Liver (tissue), 3 donors: Measurements from ENCODE around the gene PIAS1.

Experiments
- JUND ChIP-seq, 2 donors: IDR thresholded peaks; 2 replicates each; pipeline ENCODE4 v1.6.1; 2016; ENCODE audit warnings: antibody characterized with exemption in 2 of 2
- RXRA ChIP-seq, 2 donors: IDR thresholded peaks; 2 replicates each; pipeline ENCODE4 v1.6.1; 2017 to 2018; ENCODE audit warnings: antibody characterized with exemption in 2 of 2, mild to moderate bottlenecking in 1 of 2
- TAF1 ChIP-seq: conservative IDR thresholded peaks from 2 replicates; pipeline ENCODE4 v1.6.1; 2016; ENCODE audit warnings: antibody characterized with exemption, mild to moderate bottlenecking
- TF ChIP-seq, protein P1 (sequence below): fragments of 150-350 bp; IDR thresholded peaks from 2 replicates; pipeline ENCODE4 v1.5.1; 2017; ENCODE audit warnings: improper control_type of control experiment, low read depth, low read length; ENCODE audit not compliant: missing input control
- TF ChIP-seq, protein P2 (sequence below): IDR thresholded peaks from 2 replicates; pipeline ENCODE4 v1.6.1; 2016; ENCODE audit warnings: antibody characterized with exemption
- TF ChIP-seq, protein P3 (sequence below): IDR thresholded peaks from 2 replicates; pipeline ENCODE4 v1.6.1; 2016; ENCODE audit warnings: antibody characterized with exemption, mild to moderate bottlenecking
- donor health status: healthy.
- donor health status: healthy.

DNA sequence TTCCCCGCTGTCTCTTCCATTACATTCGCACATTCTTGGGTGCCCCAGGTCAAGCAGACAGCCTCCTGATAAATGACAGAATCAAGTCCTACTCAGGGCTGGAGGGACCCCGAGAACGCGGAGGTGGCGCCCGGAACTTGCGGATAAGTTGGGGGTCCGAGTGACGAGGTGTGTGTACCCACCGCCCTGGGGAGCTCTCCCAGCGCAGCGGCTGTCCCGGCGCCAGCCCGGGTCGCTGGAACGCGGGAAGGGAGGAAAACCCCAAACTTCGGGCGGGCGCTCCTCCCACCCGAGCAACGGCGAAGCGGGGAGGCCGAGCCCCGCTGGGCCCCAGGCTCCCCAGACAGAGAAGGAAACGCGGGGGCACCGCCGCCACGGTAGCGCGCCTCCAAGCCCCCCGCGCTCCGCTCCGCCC lies 174.9 kb downstream of the PIAS1 start:
- TF ChIP-seq TAF1 (no peak), RXRA (IDR thresholded peaks at IDR 0.05) (no peak), JUND (IDR thresholded peaks at IDR 0.05) (no peak)
- TF ChIP-seq, protein P1, sequence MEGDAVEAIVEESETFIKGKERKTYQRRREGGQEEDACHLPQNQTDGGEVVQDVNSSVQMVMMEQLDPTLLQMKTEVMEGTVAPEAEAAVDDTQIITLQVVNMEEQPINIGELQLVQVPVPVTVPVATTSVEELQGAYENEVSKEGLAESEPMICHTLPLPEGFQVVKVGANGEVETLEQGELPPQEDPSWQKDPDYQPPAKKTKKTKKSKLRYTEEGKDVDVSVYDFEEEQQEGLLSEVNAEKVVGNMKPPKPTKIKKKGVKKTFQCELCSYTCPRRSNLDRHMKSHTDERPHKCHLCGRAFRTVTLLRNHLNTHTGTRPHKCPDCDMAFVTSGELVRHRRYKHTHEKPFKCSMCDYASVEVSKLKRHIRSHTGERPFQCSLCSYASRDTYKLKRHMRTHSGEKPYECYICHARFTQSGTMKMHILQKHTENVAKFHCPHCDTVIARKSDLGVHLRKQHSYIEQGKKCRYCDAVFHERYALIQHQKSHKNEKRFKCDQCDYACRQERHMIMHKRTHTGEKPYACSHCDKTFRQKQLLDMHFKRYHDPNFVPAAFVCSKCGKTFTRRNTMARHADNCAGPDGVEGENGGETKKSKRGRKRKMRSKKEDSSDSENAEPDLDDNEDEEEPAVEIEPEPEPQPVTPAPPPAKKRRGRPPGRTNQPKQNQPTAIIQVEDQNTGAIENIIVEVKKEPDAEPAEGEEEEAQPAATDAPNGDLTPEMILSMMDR: no peak
- TF ChIP-seq, protein P2, sequence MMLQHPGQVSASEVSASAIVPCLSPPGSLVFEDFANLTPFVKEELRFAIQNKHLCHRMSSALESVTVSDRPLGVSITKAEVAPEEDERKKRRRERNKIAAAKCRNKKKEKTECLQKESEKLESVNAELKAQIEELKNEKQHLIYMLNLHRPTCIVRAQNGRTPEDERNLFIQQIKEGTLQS: no peak
- TF ChIP-seq, protein P3, sequence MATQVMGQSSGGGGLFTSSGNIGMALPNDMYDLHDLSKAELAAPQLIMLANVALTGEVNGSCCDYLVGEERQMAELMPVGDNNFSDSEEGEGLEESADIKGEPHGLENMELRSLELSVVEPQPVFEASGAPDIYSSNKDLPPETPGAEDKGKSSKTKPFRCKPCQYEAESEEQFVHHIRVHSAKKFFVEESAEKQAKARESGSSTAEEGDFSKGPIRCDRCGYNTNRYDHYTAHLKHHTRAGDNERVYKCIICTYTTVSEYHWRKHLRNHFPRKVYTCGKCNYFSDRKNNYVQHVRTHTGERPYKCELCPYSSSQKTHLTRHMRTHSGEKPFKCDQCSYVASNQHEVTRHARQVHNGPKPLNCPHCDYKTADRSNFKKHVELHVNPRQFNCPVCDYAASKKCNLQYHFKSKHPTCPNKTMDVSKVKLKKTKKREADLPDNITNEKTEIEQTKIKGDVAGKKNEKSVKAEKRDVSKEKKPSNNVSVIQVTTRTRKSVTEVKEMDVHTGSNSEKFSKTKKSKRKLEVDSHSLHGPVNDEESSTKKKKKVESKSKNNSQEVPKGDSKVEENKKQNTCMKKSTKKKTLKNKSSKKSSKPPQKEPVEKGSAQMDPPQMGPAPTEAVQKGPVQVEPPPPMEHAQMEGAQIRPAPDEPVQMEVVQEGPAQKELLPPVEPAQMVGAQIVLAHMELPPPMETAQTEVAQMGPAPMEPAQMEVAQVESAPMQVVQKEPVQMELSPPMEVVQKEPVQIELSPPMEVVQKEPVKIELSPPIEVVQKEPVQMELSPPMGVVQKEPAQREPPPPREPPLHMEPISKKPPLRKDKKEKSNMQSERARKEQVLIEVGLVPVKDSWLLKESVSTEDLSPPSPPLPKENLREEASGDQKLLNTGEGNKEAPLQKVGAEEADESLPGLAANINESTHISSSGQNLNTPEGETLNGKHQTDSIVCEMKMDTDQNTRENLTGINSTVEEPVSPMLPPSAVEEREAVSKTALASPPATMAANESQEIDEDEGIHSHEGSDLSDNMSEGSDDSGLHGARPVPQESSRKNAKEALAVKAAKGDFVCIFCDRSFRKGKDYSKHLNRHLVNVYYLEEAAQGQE: no peak
